ENCODE measurements around the gene RAB22A.
A peak's percentile ranks its signal among the peaks of the same experiment; 100 is the strongest.

The RAB22A gene

DNA sequence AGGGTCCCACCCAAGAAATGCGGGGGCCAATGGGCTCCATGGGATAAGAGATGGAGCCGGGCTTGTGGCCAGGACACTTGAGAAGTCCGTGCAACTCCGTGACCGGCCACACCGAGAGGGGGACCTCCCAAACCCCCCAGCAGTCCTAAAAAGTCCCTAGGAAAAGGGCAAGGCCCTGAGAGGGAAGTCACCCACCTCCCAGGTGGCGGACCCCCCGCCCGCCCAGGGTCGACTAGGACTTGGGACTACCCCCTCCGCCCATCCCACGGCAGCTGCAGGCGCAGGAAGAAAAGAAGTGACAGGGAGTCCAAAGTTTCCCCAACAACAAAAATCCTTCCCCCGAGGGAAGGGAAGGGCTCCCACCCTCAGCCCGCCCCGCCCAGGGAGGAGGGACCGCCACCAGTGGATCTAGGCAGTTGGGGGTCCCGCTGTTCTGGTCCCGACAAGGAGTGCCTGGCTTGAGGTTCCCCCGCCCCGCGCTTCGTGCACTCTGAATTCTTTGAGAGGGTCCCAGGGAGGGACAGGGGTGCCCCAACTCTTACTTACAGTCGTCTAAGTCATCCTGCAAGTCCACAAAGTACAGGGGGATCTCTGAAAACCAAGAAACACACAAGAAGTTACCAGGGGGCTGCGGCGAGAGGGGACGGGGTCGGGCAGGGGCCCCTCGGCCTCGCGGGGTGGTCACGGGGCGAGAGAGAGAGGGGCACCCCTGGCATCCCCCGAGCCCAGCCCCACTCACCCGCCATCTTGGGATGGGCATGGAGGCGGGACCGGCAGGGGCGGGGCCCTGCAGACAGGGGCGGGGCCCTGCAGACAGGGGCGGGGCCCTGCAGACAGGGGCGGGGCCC, 611 bp upstream of the RAB22A start:
- peak overlapping the region; percentile 62 for H3K4me3 ChIP-seq (ENCODE audit: control insufficient read depth, low read depth, low read length)
- DNase-seq (ENCODE audit: low read depth): no peak
- TF ChIP-seq, protein P1, sequence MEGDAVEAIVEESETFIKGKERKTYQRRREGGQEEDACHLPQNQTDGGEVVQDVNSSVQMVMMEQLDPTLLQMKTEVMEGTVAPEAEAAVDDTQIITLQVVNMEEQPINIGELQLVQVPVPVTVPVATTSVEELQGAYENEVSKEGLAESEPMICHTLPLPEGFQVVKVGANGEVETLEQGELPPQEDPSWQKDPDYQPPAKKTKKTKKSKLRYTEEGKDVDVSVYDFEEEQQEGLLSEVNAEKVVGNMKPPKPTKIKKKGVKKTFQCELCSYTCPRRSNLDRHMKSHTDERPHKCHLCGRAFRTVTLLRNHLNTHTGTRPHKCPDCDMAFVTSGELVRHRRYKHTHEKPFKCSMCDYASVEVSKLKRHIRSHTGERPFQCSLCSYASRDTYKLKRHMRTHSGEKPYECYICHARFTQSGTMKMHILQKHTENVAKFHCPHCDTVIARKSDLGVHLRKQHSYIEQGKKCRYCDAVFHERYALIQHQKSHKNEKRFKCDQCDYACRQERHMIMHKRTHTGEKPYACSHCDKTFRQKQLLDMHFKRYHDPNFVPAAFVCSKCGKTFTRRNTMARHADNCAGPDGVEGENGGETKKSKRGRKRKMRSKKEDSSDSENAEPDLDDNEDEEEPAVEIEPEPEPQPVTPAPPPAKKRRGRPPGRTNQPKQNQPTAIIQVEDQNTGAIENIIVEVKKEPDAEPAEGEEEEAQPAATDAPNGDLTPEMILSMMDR (IDR thresholded peaks at IDR 0.05; ENCODE audit: control insufficient read depth, insufficient read depth, low read depth, low read length, missing control alignments): no peak

DNA sequence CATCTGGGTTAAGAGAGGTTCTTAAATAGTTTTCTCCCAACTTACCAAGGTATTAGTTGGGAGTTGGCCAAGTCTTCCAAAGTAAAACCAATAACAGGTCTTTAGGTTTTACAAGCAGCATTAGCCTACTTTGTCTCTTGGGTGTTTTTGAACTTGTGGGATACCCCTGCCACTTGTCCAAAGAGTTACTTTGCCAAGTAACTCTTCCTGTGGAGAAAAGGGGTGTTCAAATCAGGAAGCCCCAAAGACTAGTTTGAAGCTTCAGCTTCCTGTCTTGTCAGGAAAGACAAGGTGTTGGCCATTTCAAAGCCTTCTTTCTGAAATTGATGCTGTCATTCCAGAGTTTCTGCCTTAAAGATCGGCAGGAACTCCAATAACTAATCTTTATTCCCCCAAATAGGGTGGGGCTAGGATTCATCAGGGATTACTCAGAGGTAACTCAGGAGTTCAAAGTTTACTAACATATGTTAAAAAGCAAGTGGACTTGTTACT, 822 bp downstream of the RAB22A start:
- peak overlapping the region; percentile 97 for H3K4me3 ChIP-seq (ENCODE audit: control insufficient read depth, low read depth, low read length)
- DNase-seq (ENCODE audit: low read depth): no peak
- TF ChIP-seq, protein P1 (IDR thresholded peaks at IDR 0.05; ENCODE audit: control insufficient read depth, insufficient read depth, low read depth, low read length, missing control alignments): no peak

DNA sequence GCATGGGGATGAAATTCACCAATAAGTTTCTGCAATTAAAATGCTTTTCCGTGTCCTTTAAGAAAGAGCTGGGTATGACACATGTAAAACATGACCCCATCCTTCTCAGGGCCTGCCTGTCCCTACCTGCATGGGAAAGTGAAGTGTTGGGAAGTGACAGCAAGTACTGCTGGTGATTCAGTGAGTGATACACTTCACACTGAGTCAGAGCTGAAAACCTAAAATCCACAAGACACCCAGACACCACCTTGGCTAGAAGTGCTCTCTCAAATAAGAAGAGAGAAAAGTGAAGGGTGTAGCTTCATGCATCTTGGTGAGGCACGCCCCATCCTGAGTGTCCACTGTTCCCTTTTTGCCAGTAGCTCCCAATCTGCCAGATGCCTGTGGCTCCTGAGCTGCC, 3.3 kb downstream of the RAB22A start:
- TF ChIP-seq, protein P1 (IDR thresholded peaks at IDR 0.05; ENCODE audit: control insufficient read depth, insufficient read depth, low read depth, low read length, missing control alignments): no peak
- DNase-seq (ENCODE audit: low read depth): no peak
- H3K4me3 ChIP-seq (ENCODE audit: control insufficient read depth, low read depth, low read length): no peak overlapping the region

DNA sequence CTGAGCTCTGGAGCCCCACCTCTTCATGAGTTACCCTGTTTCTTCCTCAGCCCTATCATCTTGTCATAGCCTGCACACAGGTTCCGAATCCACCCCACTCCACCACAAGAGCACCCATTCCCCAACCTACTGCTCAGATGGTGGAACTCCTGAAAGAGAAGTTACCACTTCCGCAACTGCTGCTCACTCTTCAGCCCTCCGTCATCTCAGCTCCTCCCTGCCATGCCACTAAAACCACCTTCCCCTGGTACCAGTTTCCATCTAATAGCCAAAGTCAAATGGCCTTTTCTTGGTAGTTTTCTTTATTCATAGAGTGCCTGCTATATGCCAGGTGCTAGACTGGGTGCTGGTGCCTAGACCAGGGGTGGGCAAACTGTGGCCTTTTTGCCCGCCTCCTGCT, 3.9 kb downstream of the RAB22A start:
- TF ChIP-seq, protein P1 (IDR thresholded peaks at IDR 0.05; ENCODE audit: control insufficient read depth, insufficient read depth, low read depth, low read length, missing control alignments): no peak
- no peak for DNase-seq (ENCODE audit: low read depth)
- no peak overlapping the region for H3K4me3 ChIP-seq (ENCODE audit: control insufficient read depth, low read depth, low read length)

DNA sequence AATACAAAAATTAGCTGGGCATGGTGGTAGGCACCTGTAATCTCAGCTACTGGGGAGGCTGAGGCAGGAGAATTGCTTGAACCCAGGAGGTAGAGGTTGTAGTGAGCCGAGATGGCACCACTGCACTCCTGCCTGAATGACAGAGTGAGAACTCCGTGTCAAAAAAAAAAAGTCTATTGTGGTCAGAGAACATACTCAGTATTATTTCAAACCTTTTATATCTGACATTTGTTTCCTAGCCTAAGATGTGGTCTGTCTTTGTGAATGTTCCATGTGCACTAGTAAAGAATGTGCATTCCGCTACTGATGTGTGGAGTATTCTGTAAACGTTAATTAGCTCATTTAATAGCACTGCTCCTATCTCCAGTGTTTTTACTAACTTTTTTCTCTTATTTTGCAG, 11.7 kb downstream of the RAB22A start:
- H3K4me3 ChIP-seq (ENCODE audit: control insufficient read depth, low read depth, low read length): no peak overlapping the region
- TF ChIP-seq, protein P1 (IDR thresholded peaks at IDR 0.05; ENCODE audit: control insufficient read depth, insufficient read depth, low read depth, low read length, missing control alignments): no peak
- DNase-seq (ENCODE audit: low read depth): no peak

DNA sequence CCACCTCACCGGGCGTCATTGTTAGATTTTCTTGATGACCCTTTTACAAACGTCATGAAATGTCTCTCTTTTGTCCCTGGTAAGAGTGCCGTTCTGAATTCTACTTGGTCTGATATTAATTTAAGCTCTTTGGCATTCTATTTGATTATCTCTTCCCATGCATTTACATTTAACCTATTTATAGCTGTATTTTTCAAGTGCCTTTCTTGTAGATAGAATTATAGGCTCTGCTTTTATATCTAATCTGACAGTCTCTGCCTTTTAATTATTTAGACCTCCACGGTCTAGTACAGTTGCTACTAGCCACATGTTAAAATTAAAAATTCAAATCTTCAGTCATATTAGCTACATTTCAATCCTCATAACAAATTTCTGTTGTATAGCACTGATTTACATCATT, 12.6 kb downstream of the RAB22A start:
- no peak for DNase-seq (ENCODE audit: low read depth)
- H3K4me3 ChIP-seq (ENCODE audit: control insufficient read depth, low read depth, low read length): no peak overlapping the region
- TF ChIP-seq, protein P1 (IDR thresholded peaks at IDR 0.05; ENCODE audit: control insufficient read depth, insufficient read depth, low read depth, low read length, missing control alignments): no peak

All from AG09309 (cell line).